H1 (cell line): ENCODE data around the gene DFFA. TPM values are rescaled to one million over a fixed set of nuclear protein-coding genes. Genes with fewer than 3 reads are reported as not detected.

Source experiments
- MAFK ChIP-seq: IDR thresholded peaks from 2 replicates; pipeline ENCODE4 v1.6.1; 2012; ENCODE audit warnings: low read depth, mild to moderate bottlenecking, improper control_type of control experiment, low read length
- SP1 ChIP-seq: IDR thresholded peaks from 2 replicates; pipeline ENCODE4 v1.6.1; 2011; ENCODE audit warnings: low read depth, low read length
- polyA plus RNA-seq, 7 experiments: library from polyadenylated mRNA; depleted of rRNA in 3 of 7; stranded (reverse) in 5 of 7; unstranded in 2 of 7; fragments of >200 nt in 5 of 7; fragments of 200-250 nt in 2 of 7; gene quantifications; 1 replicate in 5 of 7; 2 replicates in 1 of 7; 4 replicates in 1 of 7; pipeline versions ENCODE4 v1.2.1 to v1.2.3, GENCODE V29; 2011 to 2013; ENCODE audit warnings: missing spikeins in 2 of 7, mixed read lengths in 2 of 7
- total RNA-seq: library from RNA; stranded (reverse); fragmentation: NEBNext Ultra II Directional; extraction: Animal tissue kit (Norgen Biotek cat#: 25700); gene quantifications from 2 replicates; pipeline ENCODE4 v1.2.1, GENCODE V29; 2021

Gene DFFA
- total and polyA plus RNA-seq, 2 of the 8 experiments (the other 6 are each of a cell fraction or from before 2014, with no cell fraction given): 34.3 to 79.9 TPM

DNA sequence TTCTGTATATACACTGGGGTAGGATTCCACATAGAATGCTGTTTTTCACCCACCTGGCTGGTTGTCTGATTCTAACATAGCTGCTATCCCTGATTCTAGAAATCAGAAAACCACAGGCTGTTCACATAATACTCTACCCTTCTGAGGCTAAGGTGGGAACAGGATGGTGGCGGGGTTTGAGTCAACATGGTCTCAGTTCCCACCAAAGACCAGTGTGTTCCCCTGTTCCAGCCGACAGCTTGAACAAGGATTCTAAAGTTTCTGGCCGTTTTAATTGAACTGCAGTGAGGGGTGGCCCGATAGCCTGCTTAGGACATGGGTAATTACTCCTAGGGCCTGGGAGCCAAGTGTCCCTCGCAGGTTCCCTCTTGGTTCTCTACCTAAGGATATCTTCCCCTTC, 40.9 kb upstream of the DFFA start (continued):
- TF ChIP-seq MAFK (no peak), SP1 (no peak)
